DOHH2 (cell line): Measurements from ENCODE around the gene MVD.

Experiments
- CTCF ChIP-seq: fragments of 200-600 bp; sonication (generic); IDR thresholded peaks from one replicate; pipeline ENCODE4 v1.5.1; 2014; ENCODE audit warnings: antibody characterized with exemption, mild to moderate bottlenecking, low read depth, low read length; ENCODE audit not compliant: poor library complexity, severe bottlenecking
- EZH2phosphoT487 ChIP-seq: fragments of 200-600 bp; sonication (generic); IDR thresholded peaks from 2 replicates; pipeline ENCODE4 v1.6.1; 2017; ENCODE audit warnings: borderline replicate concordance, mild to moderate bottlenecking, antibody characterized with exemption, low read length, moderate library complexity, mixed read lengths

GRCh38 chr16:88686062-88686438, 23.2 kb upstream of the MVD start:
- TF ChIP-seq CTCF (no peak), EZH2phosphoT487 (no peak)
